SW 1271 (cell line): ENCODE measurements around the gene FXN.
"Not testable (repeated sequence)": the region's sequence is repeated elsewhere in the genome, so short reads cannot be mapped to it uniquely, and the experiment has no call there.

ENCODE experiments used
- DNase-seq, 2 experiments: peaks; one replicate each; lab custom pipeline; 2025; lab: John Stamatoyannopoulos, UW

FXN gene

GRCh38 chr9:69103348-69103996, 67.9 kb downstream of the FXN start:
- not testable (repeated sequence) for DNase-seq

GRCh38 chr9:69104830-69105527, 69.4 kb downstream of the FXN start:
- no peak for DNase-seq

GRCh38 chr9:69107771-69108170, 72.2 kb downstream of the FXN start:
- DNase-seq: no peak

GRCh38 chr9:69108706-69109105, 73.2 kb downstream of the FXN start:
- not testable (repeated sequence) for DNase-seq

- no peak for DNase-seq
Observed at GRCh38 chr9:69109152-69109551, 73.6 kb downstream of the FXN start.

- not testable (repeated sequence) for DNase-seq
Observed at GRCh38 chr9:69112646-69113045, 77.1 kb downstream of the FXN start.

GRCh38 chr9:69115621-69116020, 80.1 kb downstream of the FXN start:
- no peak for DNase-seq

- DNase-seq: no peak
Observed at GRCh38 chr9:69118656-69119055, 83.1 kb downstream of the FXN start.

- no peak for DNase-seq
Observed at GRCh38 chr9:69120380-69121154, 85.0 kb downstream of the FXN start.

- DNase-seq: peak in 1 of 2 experiments; percentile 16
Observed at GRCh38 chr9:69121155-69122081, 85.9 kb downstream of the FXN start.

GRCh38 chr9:69122082-69122548, 86.6 kb downstream of the FXN start:
- no peak for DNase-seq

GRCh38 chr9:69122549-69123141, 87.1 kb downstream of the FXN start:
- DNase-seq: no peak

GRCh38 chr9:69130456-69131441, 95.2 kb downstream of the FXN start:
- no peak for DNase-seq

GRCh38 chr9:69131682-69132081, 96.1 kb downstream of the FXN start:
- no peak for DNase-seq

GRCh38 chr9:69132361-69132760, 96.8 kb downstream of the FXN start:
- no peak for DNase-seq

GRCh38 chr9:69134412-69134811, 98.9 kb downstream of the FXN start:
- no peak for DNase-seq

GRCh38 chr9:69136185-69136584, 100.6 kb downstream of the FXN start:
- DNase-seq: no peak

GRCh38 chr9:69136779-69137178, 101.2 kb downstream of the FXN start:
- no peak for DNase-seq

GRCh38 chr9:69137311-69137710, 101.8 kb downstream of the FXN start:
- no peak for DNase-seq

- DNase-seq: no peak
Observed at GRCh38 chr9:69139596-69139995, 104.0 kb downstream of the FXN start.
